GM19452 (cell line): ENCODE results near the gene WLS.
A peak's percentile ranks its signal among the peaks of the same experiment; 100 is the strongest.

Experiments used
- ATAC-seq: cut with Tn5 transposase; IDR thresholded peaks from one replicate; pipeline ENCODE4 v1.9.1; 2021; ENCODE audit not compliant: unreplicated experiment

Gene WLS

DNA sequence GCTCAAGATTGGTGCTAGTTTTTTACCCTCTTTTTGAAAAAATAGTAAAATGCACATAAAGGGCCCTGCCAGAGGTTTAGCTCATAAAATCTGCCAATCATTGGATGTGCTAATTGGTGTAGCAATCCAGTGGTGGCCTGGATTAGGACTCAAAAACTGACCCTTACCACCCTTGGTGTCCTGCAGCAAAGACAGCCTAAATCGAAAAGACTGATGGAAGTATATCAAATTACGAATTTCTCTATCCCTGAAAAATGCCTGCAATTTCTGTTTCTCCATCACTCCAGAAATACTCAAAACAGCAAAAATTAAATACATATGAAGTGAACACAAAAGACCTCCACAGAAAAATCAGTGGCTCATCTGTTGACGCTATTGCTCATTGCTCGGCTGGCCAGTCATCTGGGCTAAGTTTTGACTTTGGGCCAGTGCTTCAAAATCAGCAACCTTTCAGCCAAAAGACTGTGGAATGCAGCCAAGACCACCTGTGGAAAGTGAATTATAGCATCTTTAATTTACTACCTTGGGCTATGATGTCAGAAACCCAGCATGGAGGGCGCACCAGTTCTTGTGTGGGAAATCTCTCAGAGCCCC, 30.0 kb downstream of the WLS start:
- ATAC-seq = no peak

DNA sequence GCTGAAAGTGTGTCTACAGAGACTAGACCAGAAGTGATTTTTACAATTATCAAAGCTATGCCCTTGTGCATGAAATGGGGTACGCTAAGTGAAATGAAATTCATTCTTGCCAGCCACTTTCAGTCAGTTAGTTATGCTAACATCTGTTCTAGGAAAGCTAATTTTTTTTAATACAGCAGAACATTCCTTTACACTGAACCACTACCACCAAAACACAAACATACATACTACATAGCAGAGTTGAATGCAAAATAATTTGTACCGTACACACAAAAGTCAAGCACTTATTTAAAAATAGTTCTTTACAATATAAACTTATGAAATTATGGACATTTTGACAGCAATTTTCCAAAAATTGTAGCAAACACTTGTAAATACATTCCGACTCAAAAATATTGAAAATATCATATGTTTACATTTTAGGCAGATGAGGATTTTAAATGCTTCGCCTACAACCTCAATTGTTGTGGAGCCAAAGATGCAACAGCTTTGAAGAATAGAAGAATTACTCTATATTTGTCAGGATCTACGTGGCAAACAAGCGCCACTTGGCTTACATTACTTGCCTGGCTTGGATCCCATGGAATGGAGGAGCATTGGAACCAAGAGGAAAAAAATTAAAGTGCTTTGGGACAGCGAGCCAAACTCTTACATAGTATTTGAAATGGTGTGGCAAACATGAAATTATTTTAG, 30.6 kb downstream of the WLS start:
- no peak for ATAC-seq

DNA sequence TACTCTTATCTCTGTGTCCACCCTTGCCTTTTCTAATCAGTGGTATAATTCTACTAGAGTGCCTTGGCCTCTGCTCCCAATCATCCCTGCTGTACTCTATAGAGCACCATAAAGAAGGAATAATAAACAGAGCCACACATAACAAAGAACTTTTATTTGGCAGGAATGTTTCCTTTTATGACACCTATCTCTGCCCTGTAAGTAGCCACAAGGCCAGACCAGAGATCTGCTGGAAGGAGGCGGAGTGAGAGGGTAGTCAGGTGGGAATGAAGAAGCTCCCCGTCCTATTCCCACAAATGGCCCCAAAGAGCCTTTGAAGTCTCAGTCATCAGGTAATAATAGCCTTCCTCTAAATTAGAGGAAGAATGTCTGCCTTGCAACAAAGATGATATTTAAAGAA, 32.7 kb downstream of the WLS start:
- ATAC-seq = no peak

DNA sequence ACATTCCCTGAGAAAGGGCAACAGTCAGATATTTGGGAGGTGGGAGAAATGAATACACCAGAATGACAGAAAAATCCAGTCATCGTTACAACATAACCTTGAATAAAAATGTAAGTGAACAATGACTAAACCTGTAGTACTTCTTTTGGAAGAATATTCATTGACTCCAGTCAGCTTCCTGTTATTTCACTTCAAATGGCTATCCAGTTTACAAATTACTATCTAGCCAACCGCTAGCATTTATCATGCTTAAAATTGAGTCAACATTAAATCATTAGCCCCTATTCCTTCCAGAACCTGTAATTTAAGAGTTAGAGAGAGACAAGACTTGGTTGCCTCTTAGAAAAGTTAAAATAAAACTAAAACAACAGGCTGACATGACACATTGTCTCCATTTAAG, 33.6 kb downstream of the WLS start:
- ATAC-seq = no peak

DNA sequence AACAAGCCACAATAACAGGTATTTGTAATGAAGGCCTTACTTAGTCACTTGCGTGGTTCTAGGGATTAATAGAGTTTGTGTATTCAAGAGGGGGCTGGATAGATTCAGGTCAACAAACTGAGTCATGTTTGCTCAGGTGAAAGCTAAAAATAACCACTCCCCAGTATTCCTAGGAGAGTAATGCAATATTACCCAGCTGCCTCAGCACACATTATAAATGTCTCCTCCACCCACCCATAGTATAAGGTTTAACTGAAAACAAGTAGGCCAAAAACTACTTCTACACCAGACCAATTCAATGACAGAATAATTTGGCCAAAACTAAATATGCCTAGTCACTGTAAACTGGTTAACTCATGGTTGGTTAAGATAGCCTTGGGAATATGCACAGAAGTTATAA, 34.4 kb downstream of the WLS start:
- ATAC-seq = no peak

DNA sequence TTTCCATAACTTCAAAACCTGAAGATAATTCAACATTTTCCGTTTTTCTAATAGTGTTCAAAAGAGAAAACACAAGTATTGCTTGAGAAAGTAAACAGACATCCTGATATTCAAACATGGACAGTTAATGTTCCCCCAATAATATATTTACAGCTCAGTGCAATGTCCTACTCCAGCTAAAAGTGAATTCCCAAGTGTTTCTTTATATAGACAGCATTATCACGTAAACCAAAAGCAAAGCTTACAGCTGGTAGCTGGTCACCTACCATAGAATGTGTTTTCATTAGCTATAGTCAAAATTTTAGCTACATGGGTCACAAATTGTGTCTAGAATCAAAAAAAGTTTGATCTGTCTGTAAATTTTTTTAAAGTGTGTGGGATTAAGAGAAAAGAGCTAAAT, 34.9 kb downstream of the WLS start:
- ATAC-seq = no peak

DNA sequence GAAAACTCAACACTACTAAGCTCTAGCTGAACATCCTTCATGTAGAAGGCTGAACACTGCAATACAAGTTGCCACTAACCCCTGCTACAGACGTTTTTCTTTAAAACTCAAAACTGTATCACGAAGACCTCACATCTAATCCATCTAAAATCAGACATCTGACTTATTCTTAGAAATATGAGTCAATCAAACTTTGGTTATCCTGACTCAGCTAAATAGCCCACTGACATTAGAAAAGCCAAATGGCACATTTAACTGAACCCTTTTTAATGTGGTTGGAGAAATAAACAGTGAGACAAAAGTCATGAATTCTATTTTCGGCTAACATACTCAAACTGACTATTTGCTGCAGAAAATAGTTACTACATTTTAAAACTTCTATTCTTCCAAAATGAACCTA, 35.6 kb downstream of the WLS start:
- ATAC-seq = no peak

DNA sequence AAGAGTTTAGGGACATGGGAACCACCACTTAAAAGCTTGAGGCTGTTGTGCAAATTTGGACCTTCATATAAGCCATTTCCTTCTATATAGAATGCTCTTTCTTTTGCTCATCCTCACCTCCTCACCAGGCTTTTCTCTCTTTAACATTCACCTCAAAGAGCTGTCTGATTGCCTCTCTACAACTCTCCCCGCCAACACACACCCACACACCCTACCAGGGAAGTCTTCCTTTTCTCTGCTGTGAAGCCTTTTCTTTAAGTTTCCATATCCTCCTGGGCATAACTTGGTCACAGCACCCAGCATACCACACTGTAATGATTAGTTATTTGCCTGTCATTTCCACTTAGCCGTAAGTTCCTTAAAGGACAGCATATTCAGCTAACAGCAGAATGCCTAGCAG, 40.6 kb downstream of the WLS start:
- no peak for ATAC-seq

DNA sequence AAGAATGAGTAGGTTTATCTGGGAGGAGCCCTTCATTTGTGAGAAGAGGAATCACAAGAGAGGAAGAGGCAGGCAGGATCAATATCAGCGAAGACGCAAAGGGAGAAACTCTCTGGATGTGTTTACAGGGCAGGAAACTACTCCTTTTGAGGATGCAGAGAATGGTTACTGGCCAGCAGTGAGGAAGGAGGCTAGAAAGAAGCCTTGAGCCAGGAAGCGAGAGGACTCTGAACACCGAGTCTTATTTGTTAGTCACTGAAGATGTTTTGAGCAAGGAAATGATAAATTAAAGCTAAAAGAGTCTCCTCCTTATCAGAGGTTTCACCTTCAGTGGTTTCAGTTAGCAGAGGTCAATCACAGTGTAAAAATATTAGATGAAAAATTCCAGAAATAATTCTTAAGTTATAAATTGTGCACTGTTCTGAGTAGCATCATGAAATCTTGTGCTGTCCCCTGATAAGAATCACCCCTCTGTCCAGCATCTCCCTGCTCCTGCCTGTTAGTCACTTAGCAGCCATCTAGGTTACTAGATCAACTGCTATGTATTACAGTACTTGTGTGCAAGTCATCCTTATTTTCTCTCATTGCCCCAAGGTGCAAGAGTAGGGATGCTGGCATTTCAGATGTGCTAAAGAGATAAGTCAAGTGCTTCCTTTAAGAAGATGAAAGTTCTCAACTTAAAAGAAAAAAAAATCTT, 43.5 kb downstream of the WLS start:
- no peak for ATAC-seq

DNA sequence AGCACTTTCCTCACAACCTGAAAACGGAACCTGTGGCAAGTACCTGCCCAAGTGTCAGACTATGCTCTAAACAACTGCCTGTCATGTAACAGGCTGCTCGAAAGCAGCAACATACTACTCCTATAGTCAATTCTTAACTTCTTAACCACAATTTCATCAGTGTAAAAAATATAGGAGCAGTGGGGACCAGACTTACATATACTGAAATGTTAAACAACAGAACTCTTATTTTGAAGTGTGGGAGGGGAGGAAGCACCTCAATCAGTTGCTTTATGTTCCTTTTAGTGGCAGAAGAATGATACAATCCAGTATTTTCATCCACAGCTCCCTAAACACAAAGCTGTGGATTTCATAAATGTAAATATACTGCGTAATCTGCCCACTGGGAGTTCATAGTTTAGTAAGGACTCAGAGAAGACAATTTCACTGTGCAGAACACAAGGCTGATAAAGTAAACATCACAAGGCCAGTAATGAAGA, 44.2 kb downstream of the WLS start:
- ATAC-seq = peak; percentile 80

DNA sequence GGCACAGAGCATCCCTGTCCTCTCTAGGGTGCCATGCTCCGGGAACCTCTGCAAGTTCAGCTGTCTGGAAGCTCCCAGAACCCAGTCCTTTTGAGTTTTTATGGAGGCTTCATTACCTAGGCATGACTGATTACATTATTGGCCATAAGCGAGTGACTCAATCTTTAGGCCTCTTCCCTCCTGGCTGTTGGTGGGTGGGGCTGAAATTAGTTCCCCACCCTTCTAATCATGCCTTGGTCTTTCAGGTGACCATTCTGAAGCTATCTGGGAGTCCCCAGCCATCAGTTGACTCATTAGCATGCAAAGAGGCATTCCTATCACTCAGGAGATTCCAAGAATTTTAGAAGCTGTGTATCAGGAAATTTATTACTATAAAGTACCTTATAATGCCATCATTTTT, 46.6 kb downstream of the WLS start:
- no peak for ATAC-seq

DNA sequence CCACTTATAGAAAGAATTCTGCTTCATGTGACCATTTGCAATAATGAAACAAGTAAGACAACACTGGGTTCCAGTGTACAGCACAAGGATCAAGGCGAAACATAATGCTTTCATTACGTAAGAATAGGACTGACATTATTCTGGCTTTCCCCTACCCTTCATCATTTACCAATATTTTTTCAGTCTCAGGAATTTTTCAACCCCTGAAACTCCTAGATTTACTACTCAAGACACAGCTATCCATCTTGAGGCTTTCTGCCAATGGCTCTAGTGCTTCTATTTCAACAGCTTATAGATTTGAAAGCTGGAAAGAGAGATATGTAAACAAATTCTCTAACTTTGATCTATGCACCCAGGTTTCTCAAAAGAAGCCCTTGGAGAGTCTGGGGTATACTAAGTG, 48.4 kb downstream of the WLS start:
- ATAC-seq = no peak

DNA sequence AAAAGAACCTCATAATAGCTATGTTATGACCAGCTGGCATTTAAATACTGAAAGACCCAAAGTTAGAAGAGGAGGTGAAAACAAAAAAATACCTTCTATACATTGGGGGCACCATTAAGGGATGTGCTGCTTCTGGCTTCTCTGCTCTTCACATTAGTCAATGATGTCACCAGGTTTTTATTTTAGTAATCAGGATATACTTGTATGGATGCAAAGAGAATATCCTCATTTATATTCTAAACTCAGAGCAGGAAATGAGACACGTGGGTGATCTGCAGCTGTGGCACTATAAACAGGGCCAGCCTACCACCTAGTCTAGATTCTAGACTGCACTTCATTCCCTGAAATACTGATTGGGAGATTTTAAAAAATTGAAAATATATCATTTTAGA, 51.2 kb downstream of the WLS start:
- ATAC-seq = peak; percentile 30

DNA sequence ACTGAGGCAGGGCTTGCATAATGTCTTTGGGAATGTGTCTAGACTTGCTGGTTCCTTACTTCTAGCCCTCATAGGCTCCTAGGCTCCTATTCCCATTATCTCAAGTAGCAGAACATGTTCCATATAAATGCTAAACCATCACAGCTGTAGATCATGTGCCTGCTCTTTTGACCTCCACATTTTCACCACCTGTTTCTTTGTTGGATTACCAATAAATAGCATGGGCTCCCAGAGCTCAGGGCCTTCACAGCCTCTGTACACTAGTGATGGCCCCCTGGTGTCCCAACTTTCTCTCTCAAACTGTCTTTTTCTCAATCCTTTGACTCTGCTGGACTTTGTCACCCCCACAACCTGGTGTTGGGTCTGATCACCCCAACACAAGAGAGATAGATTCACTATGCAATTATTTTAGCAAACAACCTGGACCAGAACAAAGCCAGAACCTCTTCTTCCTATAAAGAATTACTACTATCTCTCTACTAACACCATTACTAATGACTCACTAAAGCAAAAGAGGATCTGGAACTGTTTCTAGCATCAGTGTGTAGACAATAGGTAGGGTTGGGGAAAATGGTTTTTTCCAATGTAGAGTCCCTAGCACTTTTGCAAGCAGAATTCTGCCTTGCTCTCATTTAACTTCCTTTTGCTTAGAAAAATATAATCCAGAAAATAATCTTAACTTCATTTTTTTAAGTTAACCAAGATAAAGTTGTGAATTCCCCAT, 51.7 kb downstream of the WLS start:
- ATAC-seq = peak; percentile 53

DNA sequence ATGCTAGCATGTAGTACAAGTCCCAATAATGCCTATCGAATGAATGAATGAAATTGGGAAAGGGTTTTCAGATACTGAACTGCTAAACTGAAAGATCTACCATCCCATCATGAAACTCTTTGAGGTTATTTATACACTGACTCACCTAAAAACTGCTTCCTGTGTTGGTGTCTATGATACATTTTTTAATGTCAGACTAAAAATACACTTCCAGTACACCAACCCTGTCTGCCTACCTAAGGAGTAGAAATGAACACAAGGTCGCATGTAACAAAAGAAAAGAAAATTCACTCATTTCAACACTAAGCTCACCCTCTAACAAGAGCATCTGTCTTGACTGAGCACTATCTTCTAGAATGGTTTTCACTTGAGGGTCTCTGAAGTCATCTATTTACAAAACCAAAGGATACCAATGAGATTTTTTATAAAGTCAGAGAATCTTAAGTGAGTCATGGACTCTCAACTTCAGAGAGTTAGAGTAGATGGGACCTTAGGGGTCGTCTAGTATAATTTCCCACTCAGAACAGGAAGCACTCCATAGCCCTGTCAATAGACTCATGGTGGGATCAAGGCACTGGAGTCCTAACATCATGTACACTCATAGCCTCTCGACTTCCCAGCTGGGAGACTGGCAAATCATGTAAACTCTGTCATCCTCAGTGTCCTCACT, 53.4 kb downstream of the WLS start:
- peak; percentile 63 for ATAC-seq

DNA sequence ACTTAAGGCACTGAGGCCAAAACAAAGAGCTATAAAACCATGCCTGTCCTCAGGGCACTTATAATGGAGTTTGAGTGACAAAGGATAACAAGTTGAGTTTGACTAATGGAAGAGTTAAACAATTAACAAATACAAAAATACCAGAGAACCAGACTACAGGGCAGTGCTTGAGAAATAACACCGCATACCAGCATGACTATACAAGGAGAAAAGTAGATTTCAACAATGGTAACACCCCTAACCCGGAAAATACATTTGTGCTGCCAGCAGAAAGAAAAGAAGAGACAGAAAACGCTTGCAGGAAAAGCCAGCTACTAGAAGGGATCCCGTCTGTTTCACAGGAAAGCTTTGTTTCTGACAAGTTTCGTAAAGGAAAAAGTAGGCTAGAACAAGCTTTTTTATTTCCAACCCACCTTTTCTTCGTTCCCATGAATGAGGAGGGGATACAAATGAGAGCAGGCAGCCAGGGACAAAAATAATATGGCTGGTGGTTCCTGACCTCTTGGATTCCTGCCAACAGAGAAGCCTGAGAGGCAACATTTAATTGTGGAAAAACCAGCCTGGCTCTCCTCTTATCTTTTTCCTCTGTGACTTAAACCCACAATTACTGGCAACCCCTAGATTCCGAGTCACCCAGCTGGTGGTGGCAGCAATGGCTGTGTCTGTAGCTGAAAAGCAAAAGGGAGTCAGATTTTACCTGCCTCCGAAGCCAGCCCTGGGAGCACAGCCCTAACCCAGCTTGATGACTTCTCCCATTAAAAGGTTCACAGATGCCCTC, 56.5 kb downstream of the WLS start:
- ATAC-seq = no peak

DNA sequence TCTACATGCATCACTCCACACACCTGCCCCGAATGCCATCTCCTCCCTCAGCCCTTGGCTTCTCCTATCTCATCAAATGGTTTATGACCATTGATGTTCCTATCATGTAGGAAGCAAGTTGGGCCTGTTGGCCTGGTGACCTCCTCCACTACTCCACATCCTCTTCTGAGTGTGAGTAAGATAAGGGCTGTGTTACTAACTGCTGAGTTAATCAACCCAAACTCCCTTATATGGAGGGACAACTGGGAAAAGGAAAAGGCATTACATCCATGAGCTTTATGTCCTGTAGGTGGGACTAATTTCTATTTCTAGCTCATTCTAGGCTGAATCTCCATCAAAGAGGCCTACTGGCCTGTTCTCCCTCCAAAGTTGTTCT, 57.6 kb downstream of the WLS start:
- no peak for ATAC-seq

DNA sequence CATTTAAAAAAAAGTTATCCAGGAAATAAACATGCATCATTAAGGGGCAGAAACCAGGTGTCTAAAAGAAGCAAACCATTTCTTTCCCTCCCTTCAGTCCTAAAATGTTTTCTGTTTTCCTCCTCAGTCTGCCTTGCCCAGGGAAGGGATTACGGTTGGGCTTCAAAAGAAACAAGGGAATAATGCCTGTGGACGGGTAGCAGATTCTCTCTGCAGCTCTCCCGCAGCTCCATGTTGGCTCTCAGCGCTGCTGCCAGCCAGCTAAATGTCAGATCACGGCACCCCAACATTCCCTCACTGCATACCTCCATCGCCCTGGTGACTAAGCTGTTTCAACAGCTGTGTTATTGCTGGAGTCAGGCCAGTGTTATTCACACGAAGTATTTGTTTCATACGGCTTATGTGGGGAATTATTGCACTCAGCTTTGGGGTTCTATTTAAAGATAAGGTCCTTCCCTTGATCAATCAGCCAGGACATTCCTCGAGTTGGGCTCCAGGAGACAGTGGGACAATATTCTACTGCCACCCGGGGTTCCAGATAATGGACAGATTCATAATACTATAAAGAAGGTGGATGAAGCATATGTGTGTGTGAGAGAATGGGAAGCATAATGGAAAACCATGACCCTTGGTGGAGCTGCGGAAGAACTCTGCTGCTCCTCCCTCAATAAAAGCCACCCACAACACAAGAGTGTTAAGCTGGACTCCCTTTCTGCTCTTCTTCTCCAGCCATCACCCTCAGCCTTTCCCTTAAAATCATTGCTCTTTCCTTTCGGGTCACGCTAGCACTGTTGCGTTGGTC, 58.2 kb downstream of the WLS start:
- ATAC-seq = no peak

DNA sequence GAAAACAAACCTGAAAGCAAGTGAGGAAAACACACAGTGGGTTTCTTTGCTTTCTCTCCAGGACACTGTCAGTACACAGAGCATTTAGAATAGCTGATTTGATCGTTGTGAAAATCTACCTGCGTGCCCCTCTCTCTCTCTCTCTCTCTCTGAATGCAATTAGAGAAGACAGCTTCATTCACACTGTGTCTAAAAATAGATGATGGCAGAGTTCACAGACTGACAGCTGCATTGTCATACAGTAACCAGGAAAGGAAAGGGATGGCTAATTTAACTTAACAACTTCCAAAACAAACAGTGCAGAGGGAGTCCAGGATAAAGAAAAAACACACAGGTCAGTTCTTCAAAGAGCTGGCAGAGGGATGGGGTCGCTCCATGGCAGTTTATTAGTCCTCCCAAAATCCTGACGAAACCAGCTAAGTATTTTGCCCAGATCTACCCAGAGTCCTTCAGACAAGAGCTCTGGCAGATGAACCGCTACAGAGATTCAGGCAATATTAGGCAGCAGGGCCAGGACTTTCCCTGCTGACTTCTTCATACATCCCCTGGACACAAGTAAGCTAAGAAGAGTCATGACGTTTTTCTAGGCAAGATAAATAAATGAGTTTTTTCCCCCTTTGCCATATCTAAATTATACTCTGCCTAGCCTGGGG, 58.9 kb downstream of the WLS start:
- no peak for ATAC-seq
